ENCODE data around the gene MT3.

Gene MT3

DNA sequence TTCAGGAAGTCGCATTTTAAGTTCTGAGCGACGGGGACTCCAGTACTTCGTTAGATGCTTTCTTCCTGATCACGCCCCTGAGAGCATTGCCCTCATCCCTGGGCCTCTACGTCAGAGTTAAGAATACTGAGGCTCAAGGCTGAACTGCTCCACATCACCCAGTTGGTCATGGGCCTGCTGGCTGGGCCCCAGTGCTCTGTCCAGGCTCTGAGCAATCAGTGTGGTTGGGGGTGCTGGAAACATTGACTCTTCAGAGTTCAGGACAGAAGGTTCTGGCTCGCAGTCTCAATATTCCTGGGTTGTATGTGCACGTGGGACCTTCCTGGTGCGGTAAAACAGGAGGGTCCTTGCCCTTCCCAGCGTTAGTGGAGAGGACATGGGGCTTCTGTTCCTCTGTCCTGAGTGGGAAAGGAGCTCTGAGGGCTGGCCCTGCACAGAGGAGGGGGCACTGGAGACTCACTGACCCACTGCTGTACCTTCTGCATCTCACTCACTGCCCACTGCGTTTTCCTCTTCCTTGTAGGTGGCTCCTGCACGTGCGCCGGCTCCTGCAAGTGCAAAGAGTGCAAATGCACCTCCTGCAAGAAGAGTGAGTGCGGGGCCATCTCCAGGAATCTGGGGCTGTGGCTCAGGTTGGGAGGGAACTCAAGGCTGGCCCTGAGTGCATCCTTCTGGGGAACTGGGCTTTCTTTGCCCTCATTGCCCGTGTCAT is 36.8 kb downstream of the MT3 start:
- in situ Hi-C loops (cut with MboI; ENCODE audit: low sequenced_read_pairs) = no loop called here

DNA sequence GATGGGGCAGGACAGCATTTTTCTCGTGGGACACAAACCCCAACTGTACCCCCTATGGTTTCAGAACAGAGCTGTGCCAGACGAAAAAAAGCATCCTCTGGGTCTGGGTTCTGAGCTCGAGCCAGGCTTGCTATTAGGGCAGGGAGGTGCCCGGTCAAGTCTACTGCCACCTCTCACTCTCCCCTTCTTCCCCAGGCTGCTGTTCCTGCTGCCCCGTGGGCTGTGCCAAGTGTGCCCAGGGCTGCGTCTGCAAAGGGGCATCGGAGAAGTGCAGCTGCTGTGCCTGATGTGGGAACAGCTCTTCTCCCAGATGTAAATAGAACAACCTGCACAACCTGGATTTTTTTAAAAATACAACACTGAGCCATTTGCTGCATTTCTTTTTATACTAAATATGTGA is 37.4 kb downstream of the MT3 start:
- in situ Hi-C loops (cut with MboI; ENCODE audit: low sequenced_read_pairs) = no loop called here

DNA sequence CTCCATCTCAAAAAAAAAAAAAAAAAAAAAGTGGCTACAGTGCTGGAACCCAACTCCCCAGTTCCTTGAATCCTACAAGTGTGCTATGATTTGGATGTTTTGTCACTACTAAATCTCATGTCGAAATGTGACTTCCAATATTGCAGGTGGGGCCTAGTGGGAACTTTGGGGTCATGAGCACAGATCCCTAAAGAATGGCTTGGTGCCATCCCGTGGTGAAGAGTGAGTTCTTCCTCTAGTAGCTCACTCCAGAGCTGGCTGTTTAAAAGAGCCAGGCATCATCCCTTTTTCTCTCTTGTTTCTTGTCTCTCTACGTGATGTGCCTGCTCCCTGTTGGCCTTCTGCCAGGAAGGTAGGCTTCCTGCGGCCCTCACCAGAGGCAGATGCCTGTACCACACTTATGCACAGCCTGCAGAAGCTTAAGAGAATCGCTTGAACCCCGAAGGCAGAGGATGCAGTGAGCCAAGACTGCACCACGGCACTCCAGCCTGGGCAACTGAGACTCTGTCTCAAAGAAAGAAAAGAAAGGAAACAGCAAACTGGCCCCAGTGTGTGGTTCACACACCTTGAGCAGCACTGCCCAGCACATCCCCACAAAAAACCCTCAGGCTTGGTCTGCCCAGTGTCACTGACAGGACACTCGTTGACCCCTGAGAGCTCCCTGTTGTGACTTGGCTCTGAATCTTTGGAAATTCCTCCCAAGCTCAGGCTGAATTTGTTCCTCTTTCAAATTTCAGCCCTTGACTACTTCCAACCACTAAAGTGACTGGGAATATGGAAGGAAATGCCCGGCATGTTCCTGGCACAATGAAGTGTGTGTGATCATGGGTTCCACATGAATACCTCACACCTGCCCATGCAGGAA is 39.4 kb downstream of the MT3 start:
- in situ Hi-C loops (cut with MboI; ENCODE audit: low sequenced_read_pairs) = no loop called here

DNA sequence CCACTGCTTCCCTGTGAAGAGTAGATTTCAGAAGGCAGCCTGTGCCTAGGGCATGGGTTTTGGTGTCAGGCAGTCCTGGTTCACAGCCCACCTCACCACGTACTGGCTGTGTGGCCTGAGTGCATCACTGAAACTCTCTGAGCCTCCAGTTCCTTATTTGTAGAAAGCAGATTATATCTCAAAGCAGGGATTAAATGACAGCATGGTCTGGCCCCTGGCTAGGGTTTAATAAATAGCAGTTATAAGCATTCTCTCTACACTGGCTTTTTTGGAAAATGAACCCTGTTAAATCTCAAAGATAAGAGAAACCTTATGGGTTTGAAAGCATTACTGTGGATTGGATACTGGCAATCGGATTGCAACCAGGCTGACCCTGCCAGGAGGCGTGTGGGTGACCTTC is 40.2 kb downstream of the MT3 start:
- in situ Hi-C loops (cut with MboI; ENCODE audit: low sequenced_read_pairs) = no loop called here

DNA sequence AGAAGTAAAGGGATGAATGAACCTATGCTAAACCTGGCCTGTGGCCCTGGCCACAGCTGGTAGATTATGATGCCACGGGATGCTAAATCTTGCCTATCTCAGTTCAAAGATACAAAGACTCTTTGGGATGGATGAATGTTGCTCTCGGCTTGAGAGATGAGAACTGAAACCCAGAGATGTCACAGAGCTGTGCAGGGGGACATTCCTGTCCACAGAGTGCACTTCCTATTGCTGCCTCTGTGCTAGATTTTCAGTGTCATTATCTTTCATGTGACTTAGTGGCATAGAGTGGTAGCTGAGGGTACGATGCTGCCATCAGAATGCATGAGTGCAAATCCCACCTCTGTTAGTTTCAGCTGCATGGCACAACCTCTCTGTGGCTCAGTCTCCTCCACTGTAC is 40.8 kb downstream of the MT3 start:
- in situ Hi-C loops (cut with MboI; ENCODE audit: low sequenced_read_pairs) = no loop called here

DNA sequence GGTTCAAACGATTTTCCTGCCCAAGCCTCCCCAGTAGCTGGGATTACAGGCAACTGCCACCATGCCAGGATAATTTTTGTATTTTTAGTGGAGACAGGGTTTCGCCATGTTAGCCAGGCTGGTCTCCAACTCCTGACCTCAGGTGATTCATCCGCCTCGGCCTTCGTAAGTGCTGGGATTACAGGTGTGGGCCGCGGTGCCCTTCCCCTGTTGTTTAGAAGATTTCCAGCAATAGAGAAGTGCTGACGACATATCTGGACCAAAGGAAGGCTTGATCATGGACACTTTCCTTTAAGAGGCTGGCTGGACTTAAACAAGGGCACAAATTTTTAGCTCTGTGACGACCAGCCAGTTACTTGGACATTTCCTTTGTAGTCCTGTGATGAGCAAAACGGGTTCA is 41.9 kb downstream of the MT3 start:
- in situ Hi-C loops (cut with MboI; ENCODE audit: low sequenced_read_pairs) = no loop called here

DNA sequence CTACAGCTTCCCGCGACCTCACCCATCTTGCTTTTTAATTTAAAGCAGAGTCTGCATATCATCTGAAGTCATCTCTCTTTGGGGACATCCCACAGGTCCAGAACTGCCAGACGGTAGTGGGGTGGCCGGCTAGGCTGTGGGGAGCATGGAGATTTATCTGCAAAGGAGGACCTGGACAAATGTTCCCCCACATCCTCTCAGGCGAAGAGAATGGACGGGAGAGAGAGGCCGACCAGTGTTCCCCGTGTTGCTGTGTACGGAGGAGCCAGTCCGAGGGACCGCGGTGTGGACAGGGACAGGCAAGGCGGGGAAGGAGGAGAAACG is 42.5 kb downstream of the MT3 start:
- in situ Hi-C loops (cut with MboI; ENCODE audit: low sequenced_read_pairs) = no loop called here

DNA sequence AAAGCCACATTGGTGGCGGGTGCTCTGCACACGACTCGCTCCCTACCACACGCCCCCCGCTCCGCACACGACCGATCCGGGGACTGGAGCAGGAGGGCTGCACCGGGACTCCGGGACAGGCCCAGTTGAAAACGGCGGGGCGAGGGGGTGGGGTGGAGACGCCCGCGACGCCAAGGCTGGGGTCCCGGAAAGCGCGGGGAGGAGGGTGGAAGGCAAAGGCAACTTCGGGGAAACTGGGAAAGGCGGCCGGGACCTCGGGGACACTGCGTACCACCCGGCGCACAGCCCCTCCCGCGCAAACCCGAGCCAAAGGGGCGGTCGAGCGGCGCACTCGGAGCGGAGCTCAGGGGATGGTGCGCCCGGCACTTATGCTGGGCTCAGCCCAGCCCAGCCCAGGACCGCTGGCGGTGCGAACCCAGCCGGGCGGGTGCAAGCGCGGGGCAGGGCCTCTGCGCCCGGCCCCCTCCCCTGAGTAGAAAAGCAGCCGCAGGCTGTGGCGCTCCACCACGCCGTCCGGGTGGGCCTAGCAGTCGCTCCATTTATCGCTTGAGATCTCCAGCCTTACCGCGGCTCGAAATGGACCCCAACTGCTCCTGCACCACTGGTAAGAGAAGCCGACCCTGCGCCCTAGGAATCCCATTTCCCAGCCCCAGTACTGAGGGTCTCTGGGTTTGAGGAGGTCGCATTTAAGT is 43.0 kb downstream of the MT3 start, which contains the start of gene MT1M:
TSS of gene MT1M (plus strand) at position 504 of the 692 bp plus-strand sequence. CDS start at position 577, 73 bp downstream.
- in situ Hi-C loops (cut with MboI; ENCODE audit: low sequenced_read_pairs) = no loop called here

DNA sequence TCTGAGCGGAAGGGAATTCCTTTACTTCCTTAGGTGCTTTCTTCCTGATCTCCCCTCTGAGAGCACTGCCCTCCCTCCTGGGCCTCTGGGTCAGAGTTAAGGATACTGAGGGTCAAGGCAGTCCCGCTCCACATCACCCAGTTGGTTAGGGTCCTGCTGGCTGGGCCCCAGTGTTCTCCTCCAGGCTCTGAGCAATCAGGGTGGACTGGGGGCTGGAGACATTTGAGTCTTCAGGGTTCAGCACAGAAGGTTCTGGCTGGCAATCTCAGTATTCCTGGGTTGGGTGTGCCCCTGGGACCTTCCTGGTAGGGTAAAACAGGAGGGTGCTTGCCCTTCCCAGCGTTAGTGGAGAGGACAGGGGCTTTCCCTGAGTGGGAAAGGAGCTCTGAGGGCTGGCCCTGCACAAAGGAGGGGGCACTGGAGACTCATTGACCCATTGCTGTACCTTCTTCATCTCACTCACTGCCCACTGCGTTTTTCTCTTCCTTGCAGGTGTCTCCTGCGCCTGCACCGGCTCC is 43.6 kb downstream of the MT3 start:
- in situ Hi-C loops (cut with MboI; ENCODE audit: low sequenced_read_pairs) = no loop called here

DNA sequence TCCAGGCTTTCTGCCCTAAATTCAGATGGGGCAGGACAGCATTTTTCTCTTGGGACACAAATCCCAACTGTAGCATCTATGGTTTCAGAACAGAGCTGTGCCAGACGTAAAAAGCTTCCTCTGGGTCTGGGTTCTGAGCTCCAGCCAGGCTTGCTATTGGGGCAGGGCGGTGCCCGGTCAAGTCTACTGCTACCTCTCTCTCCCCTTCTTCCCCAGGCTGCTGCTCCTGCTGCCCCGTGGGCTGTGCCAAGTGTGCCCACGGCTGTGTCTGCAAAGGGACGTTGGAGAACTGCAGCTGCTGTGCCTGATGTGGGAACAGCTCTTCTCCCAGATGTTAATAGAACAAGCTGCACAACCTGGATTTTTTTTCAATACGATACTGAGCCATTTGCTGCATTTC is 44.2 kb downstream of the MT3 start:
- in situ Hi-C loops (cut with MboI; ENCODE audit: low sequenced_read_pairs) = no loop called here

DNA sequence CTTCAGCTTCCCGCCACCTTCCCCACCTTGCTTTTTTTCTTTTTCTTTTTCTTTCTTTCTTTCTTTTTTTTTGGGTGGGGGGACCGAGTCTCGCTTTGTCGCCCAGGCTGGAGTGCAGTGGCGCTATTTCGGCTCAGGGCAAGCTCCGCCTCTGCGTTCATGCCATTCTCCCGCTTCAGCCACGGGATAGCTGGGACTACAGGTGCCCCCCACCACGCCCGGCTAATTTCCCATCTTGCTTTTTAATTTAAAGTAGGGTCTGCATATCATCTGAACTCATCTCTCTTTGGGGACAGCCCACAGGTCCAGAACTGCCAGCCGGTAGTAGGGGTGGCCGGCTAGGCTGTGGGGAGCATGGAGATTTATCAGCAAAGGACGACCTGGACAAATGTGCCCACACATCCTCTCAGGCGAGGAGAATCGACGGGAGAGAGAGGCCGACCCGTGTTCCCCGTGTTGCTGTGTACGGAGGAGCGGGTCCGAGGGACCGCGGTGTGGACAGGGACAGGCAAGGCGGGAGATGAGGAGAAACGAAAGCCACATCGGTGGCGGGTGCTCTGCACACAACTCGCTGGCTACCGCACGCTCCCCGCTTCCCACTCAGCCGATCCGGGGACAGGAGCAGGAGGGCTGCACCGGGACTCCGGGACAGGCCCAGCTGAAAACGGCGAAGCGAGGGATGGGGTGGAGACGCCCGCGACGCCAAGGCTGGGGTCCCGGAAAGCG is 45.5 kb downstream of the MT3 start:
- in situ Hi-C loops (cut with MboI; ENCODE audit: low sequenced_read_pairs) = no loop called here

DNA sequence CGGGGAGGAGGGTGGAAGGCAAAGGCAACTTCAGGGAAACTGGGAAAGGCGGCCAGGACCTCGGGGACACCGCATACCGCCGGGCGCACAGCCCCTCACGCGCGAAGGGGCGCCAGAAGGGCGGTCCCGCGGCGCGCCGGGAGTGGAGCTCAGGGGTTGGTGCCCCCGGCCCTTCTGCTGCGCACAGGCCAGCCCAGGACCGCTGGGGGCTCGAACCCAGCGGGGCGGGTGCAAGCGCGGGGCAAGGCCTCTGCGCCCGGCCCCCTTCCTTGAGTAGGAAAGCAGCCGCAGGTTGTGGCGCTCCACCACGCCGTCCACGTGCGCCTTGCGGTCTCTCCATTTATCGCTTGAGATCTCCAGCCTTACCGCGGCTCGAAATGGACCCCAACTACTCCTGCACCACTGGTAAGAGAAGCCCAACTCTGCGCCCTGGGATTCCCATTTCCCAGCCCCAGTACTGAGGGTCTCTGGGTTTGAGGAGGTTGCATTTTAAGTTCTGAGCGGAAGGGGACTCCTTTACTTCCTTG is 46.2 kb downstream of the MT3 start:
- in situ Hi-C loops (cut with MboI; ENCODE audit: low sequenced_read_pairs) = no loop called here

DNA sequence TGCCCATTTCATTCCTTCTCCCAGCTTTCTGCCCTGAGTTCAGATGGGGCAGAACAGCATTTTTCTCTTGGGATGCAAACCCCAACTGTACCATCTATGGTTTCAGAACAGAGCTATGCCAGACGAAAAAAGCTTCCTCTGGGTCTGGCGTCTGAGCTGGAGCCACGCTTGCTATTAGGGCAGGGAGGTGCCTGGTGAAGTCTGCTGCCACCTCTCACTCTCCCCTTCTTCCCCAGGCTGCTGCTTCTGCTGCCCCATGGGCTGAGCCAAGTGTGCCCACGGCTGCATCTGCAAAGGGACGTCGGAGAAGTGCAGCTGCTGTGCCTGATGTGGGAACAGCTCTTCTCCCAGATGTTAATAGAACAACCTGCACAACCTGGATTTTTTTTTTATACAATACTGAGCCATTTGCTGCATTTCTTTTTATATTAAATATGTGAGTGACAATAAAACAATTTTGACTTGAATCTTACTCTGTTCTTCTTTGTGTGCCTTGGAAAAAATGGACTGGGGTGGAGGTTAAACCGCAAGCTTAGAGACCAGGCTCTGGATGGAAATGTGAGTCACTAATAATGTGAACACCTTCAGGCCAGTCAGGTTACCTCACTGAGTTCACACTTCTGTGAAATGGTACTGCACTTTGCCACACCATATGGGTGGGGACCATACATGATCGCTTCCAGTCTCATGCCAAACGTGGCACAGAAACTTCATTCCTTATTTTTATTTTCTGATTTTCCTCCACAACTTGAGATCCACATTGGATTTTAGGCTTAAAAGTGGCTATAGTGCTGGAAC is 47.5 kb downstream of the MT3 start:
- in situ Hi-C loops (cut with MboI; ENCODE audit: low sequenced_read_pairs) = no loop called here

DNA sequence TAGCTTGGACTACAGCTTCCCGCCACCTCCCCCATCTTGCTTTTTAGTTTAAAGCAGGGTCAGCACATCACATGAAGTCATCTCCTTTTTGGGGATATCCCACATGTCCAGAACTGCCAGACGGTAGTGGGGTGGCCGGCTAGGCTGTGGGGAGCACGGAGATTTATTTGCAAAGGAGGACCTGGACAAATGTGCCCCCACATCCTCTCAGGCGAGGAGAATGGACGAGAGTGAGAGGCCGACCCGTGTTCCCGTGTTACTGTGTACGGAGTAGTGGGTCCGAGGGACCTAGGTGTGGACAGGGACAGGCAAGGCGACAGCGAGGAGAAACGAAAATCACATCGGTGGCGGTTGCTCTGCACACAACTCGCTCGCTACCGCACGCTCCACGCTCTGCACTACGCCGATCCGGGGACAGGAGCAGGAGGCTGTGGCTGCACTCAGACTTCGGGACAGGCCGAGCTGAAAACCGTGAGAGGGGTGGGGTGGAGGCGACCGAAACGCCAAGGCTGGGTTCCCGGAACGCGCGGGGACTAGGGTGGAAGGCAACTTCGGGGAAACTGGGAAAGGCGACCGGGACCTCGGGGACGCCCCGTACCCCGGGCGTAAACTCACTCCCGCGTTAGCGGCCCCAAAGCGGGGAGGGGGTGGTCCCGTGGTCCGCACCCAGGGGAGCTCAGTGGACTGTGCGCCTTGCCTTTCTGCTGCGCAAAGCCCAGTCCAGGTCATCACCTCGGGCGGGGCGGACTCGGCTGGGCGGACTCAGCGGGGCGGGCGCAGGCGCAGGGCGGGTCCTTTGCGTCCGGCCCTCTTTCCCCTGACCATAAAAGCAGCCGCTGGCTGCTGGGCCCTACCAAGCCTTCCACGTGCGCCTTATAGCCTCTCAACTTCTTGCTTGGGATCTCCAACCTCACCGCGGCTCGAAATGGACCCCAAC is 48.8 kb downstream of the MT3 start, which contains the start of gene MT1A:
TSS of gene MT1A (plus strand) at position 853 of the 937 bp plus-strand sequence. CDS start at position 926, 73 bp downstream.
- in situ Hi-C loops (cut with MboI; ENCODE audit: low sequenced_read_pairs) = no loop called here

DNA sequence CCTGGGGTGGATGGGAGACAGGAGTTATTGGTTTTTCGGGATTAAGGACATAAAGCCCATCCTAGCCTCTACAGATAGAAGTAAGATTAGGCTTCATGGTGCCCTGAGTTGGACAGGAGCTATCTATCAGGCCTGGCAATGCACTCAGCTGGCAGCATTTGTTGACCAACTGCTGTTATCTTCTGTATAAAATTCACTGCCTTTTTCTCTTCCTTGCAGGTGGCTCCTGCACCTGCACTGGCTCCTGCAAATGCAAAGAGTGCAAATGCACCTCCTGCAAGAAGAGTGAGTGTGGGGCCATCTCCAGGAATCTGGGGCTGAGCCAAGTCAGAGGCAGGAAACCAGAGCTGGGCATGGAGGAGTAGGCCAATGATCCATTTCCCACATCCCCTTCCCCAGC is 49.7 kb downstream of the MT3 start:
- in situ Hi-C loops (cut with MboI; ENCODE audit: low sequenced_read_pairs) = no loop called here

DNA sequence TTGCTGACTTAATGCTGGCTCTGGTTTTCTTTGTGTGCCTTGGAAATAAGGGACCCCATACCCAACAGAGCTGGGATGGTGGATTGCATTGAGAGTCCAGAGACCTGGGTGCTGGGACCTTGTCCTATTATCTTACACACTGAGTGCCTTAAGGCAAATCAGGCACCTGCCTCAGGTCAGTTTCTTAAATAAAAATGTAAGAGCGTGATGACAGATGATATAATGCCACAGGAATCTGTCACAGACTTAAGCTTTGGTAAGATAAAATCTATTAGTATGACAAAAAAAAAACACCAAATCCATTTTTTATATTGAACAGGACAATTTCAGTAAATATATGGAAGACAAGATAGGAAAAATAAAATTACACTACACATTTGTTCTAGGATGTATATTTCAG is 50.7 kb downstream of the MT3 start:
- in situ Hi-C loops (cut with MboI; ENCODE audit: low sequenced_read_pairs) = no loop called here

Data from HL-60/S4 treated with phorbol 12-myristate 13-acetate at 8.2 ng/mL for 4 days and 3 days (cell line).